ENCODE measurements around the gene PCSK6. TPM values are rescaled to one million over a fixed set of nuclear protein-coding genes. Genes with fewer than 3 reads are reported as not detected.
A peak's percentile ranks its signal among the peaks of the same experiment; 100 is the strongest.
"Not testable (repeated sequence)": the region's sequence is repeated elsewhere in the genome, so short reads cannot be mapped to it uniquely, and the experiment has no call there.

PCSK6 gene
- total RNA-seq, 2 donors from 2014 or later: 36.4 to 66.2 TPM

GRCh38 chr15:101333907-101334789, 155.4 kb downstream of the PCSK6 start:
- ATAC-seq; intact Hi-C loops (cut with DNase I, micrococcal nuclease); DNase-seq: not testable (repeated sequence)

GRCh38 chr15:101332061-101332467, 157.4 kb downstream of the PCSK6 start:
- intact Hi-C loops (cut with DNase I, micrococcal nuclease): no loop called here
- DNase-seq: no peak
- peak; percentile 63 for ATAC-seq

DNA sequence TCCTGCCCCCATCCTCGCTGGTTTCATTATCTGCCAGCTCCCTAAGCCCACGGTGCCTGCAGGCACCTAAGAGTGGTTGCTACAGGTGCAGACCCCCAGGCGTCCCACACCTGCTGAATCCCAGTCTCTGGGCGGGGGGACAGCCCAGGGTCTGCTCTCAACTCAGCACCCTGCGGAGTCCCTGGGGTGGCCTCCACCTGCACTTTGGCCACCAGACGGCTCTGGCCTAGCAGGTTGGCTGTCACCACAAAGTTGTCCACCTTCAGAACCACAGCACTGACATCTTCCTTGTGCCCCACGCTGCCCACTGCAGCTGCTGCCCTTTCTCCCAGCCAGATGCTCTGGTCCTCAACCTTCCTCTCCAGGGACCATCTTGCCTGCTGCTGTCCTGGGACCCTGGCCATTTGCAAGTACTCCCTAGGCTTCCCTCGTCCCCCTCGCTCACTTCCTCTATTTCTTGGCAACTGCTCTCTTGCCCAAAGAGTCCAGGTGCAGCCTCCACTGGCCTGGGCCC, 159.6 kb downstream of the PCSK6 start:
- ATAC-seq (no peak), DNase-seq (no peak)
- intact Hi-C loops (cut with DNase I, micrococcal nuclease): no loop called here

DNA sequence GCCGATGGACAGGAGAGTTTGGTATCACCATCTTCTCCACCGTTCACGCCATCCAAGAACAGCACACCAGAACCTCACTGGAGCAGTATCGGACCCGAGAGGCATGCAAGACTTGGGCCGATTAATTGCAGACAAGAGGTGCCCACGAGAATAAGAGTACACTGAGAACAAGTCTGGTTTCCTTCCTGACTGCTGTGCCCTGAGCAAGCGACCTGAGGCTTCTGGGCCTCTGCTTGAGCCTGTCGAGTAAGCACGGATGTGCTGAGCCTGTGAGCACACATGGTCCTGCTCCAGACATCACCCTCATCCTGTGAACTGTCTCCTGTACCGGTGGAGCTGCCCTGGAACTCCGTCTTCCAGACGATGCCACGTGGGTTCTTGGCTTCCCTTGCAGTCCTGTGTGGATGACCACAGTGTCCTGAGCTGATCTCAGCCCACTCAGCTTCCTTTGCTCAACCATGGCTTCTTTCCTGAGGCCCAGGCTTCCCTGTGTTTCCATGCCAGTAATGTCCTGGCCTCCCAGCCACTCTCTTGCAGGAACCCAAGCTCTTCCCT, 160.1 kb downstream of the PCSK6 start:
- intact Hi-C loops (cut with DNase I, micrococcal nuclease): no loop called here
- ATAC-seq: no peak
- DNase-seq: no peak

- ATAC-seq (no peak), DNase-seq (no peak)
- intact Hi-C loops (cut with DNase I, micrococcal nuclease): no loop called here
Observed at GRCh38 chr15:101328001-101328400, 161.5 kb downstream of the PCSK6 start.

DNA sequence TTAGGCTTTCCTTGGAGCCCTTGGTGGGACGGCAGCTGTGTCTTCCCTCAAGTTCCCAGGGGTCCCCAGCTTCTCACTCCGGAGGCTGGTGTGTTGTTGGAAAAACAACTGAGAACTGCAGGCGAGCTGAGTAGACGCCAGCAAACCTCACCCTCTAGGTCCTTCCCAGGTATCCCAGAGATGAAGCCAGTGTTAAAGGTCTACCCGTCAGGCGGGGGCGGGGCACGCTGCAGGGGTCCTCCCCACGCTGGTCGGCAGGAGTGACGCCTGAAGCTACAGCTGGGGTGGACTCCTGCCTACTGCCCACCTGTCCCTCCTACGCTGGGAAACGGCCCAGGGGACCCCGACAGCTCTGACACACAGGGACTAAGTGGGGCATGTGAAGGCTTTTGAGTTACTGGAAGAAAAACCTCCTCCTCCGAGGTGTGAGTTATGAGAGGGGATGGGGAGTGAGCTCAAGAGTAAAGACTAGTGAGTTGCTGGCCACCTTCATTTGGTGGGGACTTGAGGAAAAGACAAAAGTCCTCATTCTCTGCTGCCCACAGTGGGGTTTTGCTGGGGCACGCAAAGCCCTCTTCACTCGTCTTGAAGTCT, 162.3 kb downstream of the PCSK6 start:
- DNase-seq (no peak), ATAC-seq (no peak)

GRCh38 chr15:101326462-101327146, 162.9 kb downstream of the PCSK6 start:
- intact Hi-C loops (cut with DNase I, micrococcal nuclease): no loop called here
- ATAC-seq: no peak
- no peak for DNase-seq

More for the DNA sequence above, 162.3 kb downstream of the PCSK6 start:
- intact Hi-C loops (cut with DNase I, micrococcal nuclease): no loop called here

- intact Hi-C loops (cut with DNase I, micrococcal nuclease): no loop called here
- ATAC-seq (no peak), DNase-seq (no peak)
Observed at GRCh38 chr15:101326026-101326315, 163.5 kb downstream of the PCSK6 start.

DNA sequence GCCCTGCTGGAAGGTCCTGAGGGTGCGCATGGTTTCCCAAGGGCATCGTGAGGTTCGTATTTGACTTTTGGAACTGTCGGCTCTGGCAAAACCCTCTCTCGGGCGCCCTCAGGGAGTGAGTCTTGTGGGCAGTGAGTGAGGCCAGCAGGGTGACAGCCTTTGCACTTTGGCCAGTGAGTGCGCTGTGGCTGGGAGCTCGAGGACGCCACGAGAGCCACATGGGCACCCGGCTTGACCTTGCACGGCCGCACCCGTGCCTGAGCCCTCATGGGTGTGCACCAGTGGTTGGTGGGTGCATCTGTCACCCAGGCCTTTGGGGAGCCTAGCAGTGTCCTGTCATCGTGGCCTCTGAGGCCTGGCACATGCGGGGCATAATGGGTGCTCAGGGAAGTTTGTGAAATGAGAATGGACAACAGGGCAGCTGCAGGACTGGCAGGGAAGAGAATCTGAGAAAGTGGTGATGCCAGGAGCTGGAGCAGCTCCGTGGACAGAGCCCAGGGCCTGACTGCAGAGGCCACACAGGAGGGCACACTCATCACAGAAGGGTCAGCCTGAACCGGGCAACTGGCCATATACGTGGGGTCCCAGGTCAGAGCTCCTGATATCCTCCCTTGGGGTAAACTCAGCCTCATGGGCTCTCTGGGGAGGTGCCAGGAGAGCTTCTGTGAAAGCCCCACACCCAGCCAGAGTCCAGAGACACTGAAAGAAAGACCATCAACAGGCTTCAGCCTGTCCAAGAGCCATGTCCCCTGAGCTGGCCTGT, 164.1 kb downstream of the PCSK6 start:
- intact Hi-C loops (cut with DNase I, micrococcal nuclease): no loop called here
- DNase-seq (no peak), ATAC-seq (no peak)

DNA sequence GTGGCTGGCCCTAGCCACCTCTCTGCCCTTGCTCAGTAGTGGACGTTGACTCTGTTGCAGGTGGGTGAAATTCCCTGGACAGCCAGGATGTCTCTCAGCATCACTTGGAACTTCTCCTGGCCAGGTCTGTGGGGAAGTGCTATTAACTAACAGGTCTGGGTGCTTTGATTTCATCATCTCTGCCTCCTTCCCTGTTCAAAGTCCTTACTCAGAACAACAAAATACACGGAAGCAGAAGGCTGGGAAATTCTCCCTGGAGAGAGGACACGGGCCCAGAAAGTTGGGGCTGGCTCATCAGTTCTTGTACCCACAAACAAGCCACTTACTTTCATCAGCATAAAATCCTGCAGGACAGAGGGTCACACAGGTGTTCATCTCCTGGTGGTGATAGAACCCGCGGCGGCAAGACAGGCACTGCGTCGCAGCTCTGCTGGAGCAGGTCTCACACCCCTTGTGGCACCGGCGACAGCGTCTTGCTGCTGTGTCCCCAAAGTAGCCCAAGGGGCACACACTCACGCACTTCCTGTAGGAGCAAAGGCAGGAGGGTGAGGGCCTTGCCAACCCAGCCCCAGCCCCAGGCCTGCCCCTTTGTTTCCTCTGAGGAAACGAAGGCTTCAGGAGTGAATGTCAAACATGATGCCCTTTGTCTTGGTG, 164.9 kb downstream of the PCSK6 start:
- DNase-seq: no peak
- ATAC-seq: peak; percentile 95
- intact Hi-C loops (cut with DNase I, micrococcal nuclease): no loop called here

- ATAC-seq: peak; percentile 39
- peak in 1 of 2 donors; percentile 5 for DNase-seq
- intact Hi-C loops (cut with DNase I, micrococcal nuclease): no loop called here
Observed at GRCh38 chr15:101323793-101324523, 165.5 kb downstream of the PCSK6 start.

DNA sequence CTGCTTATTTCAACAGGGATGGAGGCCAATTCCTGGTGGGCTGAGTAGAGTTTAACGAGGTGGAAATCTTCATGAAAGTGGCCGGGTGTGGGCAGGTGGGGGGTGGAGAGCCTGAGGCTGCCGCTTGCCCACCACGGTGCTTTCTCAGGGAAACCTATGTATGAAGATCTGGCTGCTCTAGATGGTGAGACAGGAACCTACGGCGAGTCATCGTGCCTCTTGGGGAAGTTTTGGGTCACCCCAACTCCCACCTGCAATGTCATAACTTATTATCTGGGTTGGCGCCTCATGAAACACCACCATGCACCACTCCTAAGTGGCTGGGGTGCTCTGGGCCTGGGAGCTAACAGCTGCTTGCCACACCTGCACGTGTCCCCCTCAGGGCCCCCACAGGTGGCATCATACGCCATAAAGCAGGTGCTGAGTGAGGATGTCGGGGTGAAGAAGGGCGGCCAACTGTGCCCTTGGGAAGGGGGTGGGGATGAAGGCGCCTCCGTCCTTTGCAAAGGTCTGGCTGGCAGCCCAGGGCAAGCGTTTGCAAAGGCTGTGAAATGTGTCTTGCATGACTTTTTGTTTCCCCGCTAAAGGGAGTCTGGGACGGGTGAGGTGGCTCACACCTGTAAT, 166.5 kb downstream of the PCSK6 start:
- intact Hi-C loops (cut with DNase I, micrococcal nuclease): no loop called here
- ATAC-seq (no peak), DNase-seq (peak in 1 of 2 donors; percentile 0)

DNA sequence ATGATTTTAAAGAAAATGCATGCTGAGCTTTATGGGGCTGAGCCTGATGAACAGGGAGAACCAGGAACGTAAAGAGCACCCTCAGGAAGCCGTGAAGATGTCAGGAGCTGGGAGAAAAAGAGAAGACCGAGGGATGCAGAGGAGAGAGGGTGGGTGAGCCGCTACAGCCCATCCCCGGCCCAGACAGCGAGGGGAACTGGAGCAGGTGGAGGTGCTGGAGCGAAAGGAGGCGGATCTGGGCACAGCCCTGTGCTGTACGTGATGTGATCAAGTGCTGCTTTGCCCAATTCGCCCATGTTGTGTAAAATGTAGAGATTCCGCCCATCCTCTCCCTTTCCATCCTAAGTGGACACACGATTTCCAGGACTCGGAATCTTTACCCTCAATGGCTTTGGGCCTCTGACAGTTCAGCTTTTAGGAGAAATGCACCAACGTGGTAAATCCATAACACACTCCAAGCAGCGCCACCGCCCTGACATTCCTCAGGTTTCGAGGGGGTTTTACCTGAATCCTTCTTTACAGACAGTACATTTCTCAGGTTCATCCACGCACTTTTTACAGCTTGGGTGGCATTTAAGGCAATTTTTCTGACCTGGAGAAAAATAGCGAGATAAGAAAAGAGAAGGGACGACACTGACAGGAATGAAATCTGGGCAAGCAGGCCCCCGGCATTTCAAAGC, 167.4 kb downstream of the PCSK6 start:
- intact Hi-C loops (cut with DNase I, micrococcal nuclease): no loop called here
- ATAC-seq (no peak), DNase-seq (no peak)

- intact Hi-C loops (cut with DNase I, micrococcal nuclease): no loop called here
- DNase-seq: peak in 1 of 2 donors; percentile 45
- ATAC-seq: no peak
Observed at GRCh38 chr15:101320501-101321052, 168.9 kb downstream of the PCSK6 start.

GRCh38 chr15:101318839-101319238, 170.7 kb downstream of the PCSK6 start:
- DNase-seq (peak in 1 of 2 donors; percentile 1), ATAC-seq (no peak)

DNA sequence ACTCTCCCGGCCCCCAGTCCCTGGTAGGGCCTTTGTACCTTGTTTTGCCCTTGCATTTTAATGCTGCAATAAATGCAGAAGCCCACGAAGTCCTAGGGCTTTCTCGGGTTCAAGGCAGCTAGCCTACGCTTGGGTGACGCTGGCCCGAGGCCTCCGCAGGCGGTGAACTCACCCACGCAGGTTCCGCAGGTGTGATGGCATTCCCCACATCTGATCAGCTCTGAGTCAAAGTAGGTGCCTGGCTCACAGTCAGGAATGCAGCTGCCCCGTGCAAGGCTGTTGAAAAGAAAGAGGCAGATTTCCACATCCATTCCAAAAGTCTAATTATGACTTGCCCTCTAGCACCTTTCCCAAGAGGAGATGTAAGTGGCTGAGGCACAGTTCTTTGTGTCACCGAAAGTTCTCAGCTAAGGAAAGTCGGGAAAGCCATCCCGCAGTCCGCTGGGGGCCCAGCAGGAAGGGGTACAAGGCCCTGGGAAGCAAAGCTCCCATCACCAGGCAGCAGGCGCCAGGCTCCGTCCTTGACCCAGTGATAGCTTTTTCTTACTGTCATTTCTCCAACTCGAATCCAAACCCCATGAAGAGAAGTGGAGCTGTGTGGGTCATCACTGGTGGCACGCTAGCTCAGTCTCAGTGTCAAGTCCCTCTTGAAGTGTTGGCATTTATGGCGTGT, 171.2 kb downstream of the PCSK6 start:
- DNase-seq (peak in 1 of 2 donors; percentile 0), ATAC-seq (no peak)
- intact Hi-C loops (cut with DNase I, micrococcal nuclease): no loop called here

More at GRCh38 chr15:101318839-101319238, 170.7 kb downstream of the PCSK6 start:
- intact Hi-C loops (cut with DNase I, micrococcal nuclease): no loop called here

Data from left colon (tissue), 2 donors.